Thyroid gland (tissue), 4 donors: Measurements from ENCODE around the gene AMN1. TPM values are rescaled to one million over a fixed set of nuclear protein-coding genes. Genes with fewer than 3 reads are reported as not detected.
"Not testable (repeated sequence)": the region's sequence is repeated elsewhere in the genome, so short reads cannot be mapped to it uniquely, and the experiment has no call there.

Experiments used
- DNase-seq, 2 donors: peaks; one replicate each; pipeline ENCODE4 v3.0.0-alpha.2; 2019
- H3K27ac ChIP-seq, 3 donors: fragments of 200-600 bp; sonication (generic); 1 replicate in 2 of 3; 2 replicates in 1 of 3; pipeline ENCODE4 v1.5.1; 2016 to 2019; ENCODE audit warnings: mild to moderate bottlenecking in 1 of 3, moderate library complexity in 1 of 3
- H3K27me3 ChIP-seq: fragments of 200-600 bp; sonication (generic); one replicate; pipeline ENCODE4 v1.5.1; 2019
- H3K36me3 ChIP-seq, 2 donors: fragments of 200-600 bp; sonication (generic); one replicate each; pipeline ENCODE4 v1.5.1; 2016 to 2019
- H3K4me1 ChIP-seq, 2 donors: fragments of 200-600 bp; sonication (generic); one replicate each; pipeline ENCODE4 v1.5.1; 2017 to 2019
- H3K4me3 ChIP-seq, 3 donors: fragments of 200-600 bp; sonication (generic); replicated peaks in 1 of 3; 1 replicate in 2 of 3; 2 replicates in 1 of 3; pipeline ENCODE4 v1.5.1; 2016; ENCODE audit warnings: mild to moderate bottlenecking in 1 of 3
- H3K9me3 ChIP-seq: fragments of 200-600 bp; sonication (generic); one replicate; pipeline ENCODE4 v1.5.1; 2017
- POLR2A ChIP-seq, 2 donors: fragments of 450-650 bp; IDR thresholded peaks; one replicate each; pipeline ENCODE4 v1.6.1; 2017; ENCODE audit warnings: antibody characterized with exemption in 2 of 2, mild to moderate bottlenecking in 2 of 2, moderate library complexity in 1 of 2
- WGBS, 2 donors: methylation state at CpG; one replicate each; pipeline ENCODE4 v1.1.5; 2017; 5-methylcytosine and 5-hydroxymethylcytosine counted together
- intact Hi-C: fragments of 100-400 bp; cut with DNase I; formaldehyde crosslinking; loops from one replicate; pipeline ENCODE4 v1.15.1; 2023
- total RNA-seq, 4 donors: library from RNA; depleted of rRNA; stranded (reverse); fragments of >200 nt; gene quantifications; one replicate each; pipeline ENCODE4 v1.2.3, GENCODE V29; 2016
- TF ChIP-seq, protein P1 (sequence below), 6 experiments: fragments of 200-600 bp in 3 of 6; fragments of 450-650 bp in 3 of 6; sonication (generic) in 3 of 6; IDR thresholded peaks; one replicate each; pipeline ENCODE4 v1.5.1; 2016 to 2019; ENCODE audit warnings: antibody characterized with exemption in 6 of 6, mild to moderate bottlenecking in 2 of 6, inconsistent platforms in 1 of 6, moderate library complexity in 1 of 6

AMN1 gene
- total RNA-seq, 4 donors from 2014 or later: 4.8 to 21.0 (median 8.8) TPM

DNA sequence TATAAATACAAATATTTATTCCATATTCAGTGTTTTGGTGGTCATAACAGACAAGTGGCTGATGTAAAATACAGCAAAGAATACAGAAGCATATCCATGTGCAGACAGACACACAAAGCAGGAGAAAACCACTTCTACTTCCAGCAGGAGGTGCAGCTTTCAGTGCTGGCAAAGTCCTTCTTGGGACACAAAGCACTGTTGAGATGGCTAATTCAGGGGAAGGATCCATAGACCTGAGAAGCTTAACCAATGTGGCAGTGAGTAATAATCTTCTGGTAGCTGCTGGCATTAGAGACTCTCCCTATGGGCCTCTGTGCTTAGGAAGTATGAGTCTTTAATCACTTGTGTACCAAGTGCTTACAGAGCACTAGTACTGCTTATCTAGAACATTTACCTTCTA lies 26.8 kb downstream of the AMN1 start:
- Histone ChIP-seq H3K4me3 (no peak overlapping the region), H3K9me3 (no peaks in the 10 kb centered on the region), H3K4me1 (no peaks in the 10 kb centered on the region), H3K27me3 (no peaks in the 10 kb centered on the region), H3K36me3 (no peaks in the 10 kb centered on the region), H3K27ac (no peak overlapping the region)
- intact Hi-C loops: no loop called here
- no peak for DNase-seq
- no peak for TF ChIP-seq POLR2A (IDR thresholded peaks at IDR 0.05)
- TF ChIP-seq, protein P1, sequence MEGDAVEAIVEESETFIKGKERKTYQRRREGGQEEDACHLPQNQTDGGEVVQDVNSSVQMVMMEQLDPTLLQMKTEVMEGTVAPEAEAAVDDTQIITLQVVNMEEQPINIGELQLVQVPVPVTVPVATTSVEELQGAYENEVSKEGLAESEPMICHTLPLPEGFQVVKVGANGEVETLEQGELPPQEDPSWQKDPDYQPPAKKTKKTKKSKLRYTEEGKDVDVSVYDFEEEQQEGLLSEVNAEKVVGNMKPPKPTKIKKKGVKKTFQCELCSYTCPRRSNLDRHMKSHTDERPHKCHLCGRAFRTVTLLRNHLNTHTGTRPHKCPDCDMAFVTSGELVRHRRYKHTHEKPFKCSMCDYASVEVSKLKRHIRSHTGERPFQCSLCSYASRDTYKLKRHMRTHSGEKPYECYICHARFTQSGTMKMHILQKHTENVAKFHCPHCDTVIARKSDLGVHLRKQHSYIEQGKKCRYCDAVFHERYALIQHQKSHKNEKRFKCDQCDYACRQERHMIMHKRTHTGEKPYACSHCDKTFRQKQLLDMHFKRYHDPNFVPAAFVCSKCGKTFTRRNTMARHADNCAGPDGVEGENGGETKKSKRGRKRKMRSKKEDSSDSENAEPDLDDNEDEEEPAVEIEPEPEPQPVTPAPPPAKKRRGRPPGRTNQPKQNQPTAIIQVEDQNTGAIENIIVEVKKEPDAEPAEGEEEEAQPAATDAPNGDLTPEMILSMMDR (IDR thresholded peaks at IDR 0.05): no peak

DNA sequence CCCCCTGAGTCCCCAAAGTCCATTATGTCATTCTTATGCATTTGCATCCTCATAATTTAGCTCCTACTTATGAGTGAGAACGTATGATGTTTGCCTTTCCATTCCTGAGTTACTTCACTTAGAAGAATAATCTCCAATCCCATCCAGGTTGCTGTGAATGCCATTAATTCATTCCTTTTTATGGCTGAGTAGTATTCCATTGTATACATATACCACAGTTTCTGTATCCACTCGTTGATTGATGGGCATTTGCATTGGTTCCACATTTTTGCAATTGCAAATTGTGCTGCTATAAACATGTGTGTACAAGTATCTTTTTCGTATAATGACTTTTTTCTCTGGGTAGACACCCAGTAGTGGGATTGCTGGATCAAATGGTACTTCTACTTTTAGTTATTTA lies 38.9 kb downstream of the AMN1 start:
- H3K4me1 ChIP-seq, H3K4me3 ChIP-seq, DNase-seq, H3K36me3 ChIP-seq, intact Hi-C loops, H3K27ac ChIP-seq, H3K27me3 ChIP-seq, H3K9me3 ChIP-seq: not testable (repeated sequence)
- WGBS, 2 donors: 95 to 98% methylated on average over 3 of the region's 3 CpGs

DNA sequence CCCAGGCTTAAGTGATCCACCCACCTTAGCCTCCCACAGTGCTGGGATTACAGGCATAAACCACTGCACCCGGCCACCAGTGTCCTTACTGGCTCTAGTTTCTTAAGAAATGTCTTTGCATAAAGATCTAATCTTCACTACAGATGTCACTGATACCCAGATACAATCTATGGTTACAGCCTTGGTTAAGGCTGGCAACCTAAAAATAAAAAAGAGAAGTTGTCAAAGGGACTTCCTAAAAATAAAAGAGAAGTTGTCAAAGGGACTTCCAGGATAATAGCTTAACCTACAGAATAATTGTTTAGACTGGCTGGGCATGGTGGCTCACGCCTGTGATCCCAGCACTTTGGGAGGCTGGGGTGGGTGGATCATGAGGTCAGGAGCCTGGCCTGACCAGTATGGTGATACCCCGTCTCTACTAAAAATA lies 41.7 kb downstream of the AMN1 start:
- Histone ChIP-seq H3K27ac (no peak overlapping the region), H3K9me3 (no peaks in the 10 kb centered on the region), H3K4me3 (no peak overlapping the region), H3K36me3 (no peaks in the 10 kb centered on the region), H3K27me3 (no peaks in the 10 kb centered on the region), H3K4me1 (no peaks in the 10 kb centered on the region)
- 90 to 96% methylated on average over 3 of the region's 3 CpGs for WGBS, 2 donors
- TF ChIP-seq, protein P1 (IDR thresholded peaks at IDR 0.05): no peak
- no peak for TF ChIP-seq POLR2A (IDR thresholded peaks at IDR 0.05)
- DNase-seq: no peak
- intact Hi-C loops: no loop called here

DNA sequence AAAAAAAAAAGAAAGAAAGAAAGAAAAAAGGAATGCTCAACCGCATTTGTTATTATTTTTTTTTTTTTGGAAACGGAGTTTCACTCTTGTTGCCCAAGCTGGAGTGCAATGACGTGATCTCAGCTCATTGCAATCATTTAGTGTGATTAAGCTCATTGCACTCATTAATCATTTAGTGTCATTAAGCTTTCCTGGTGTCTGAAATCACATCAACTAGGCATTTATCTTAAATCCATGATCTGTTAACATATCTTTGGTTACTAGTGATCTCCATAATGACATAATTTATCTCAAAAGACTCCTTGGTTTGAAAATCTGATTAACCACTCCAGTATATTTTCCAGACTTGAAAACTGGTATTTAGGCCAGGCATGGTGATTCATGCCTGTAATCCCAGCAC lies 43.0 kb downstream of the AMN1 start:
- Histone ChIP-seq H3K27me3 (no peaks in the 10 kb centered on the region), H3K36me3 (no peaks in the 10 kb centered on the region), H3K27ac (no peak overlapping the region), H3K4me1 (no peaks in the 10 kb centered on the region), H3K9me3 (no peaks in the 10 kb centered on the region), H3K4me3 (no peak overlapping the region)
- intact Hi-C loops: no loop called here
- TF ChIP-seq, protein P1 (IDR thresholded peaks at IDR 0.05): no peak
- TF ChIP-seq POLR2A (IDR thresholded peaks at IDR 0.05): no peak
- WGBS, 2 donors: 72 to 73% methylated on average over 3 of the region's 3 CpGs
- no peak for DNase-seq

DNA sequence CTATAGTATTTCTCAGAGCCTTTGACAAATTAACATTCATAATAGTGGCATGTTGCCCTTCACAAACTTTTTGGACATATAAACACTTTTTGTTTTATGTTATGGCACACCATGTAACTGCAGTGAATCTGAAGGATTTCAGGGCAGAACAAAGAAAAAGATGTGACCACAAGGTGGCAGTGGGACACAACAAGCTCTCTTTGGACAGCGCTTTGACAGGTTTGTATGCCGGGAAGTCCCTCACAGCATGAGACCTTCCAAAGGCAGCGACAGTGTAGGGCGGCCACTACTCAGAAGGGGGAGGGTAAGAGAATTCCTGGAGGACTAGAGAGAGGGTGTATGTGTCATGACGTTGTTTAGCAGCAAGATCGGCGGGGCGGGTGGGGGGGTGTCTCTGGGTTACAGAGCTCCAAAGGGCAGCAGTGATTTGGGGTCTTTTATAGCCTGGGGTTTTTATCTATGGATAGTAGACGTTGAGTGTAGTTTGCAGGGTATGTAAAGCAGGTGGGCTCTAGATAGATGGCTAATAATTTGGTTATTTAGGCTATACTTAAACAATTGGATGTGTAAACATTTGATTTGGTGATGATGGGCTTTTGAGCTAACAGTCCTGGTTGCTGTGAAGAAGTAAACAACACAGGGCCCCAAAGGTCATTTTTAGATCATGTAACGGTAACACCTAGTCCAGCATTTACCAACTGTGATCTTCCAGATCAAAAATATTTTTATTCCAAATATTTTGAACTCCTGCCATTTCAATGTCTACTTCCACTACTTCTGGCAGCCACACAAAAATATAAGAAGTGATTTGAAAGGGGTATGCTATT lies 46.5 kb downstream of the AMN1 start:
- peak; percentile 25 to 31 for DNase-seq
- intact Hi-C loops: no loop called here
- whole genome bisulfite sequencing, 2 donors: 65 to 68% methylated on average over 10 of the region's 10 CpGs
- no peaks in the 10 kb centered on the region for H3K4me1 ChIP-seq
- TF ChIP-seq, protein P1 (IDR thresholded peaks at IDR 0.05): peak in 5 of 6 experiments; percentile 11 to 55 (median 34)
- no peak for TF ChIP-seq POLR2A (IDR thresholded peaks at IDR 0.05)
- H3K27me3 ChIP-seq: no peaks in the 10 kb centered on the region
- H3K4me3 ChIP-seq: no peak overlapping the region
- H3K9me3 ChIP-seq: no peaks in the 10 kb centered on the region
- H3K36me3 ChIP-seq: no peaks in the 10 kb centered on the region
- no peak overlapping the region for H3K27ac ChIP-seq
